Skeletal muscle tissue (tissue), 4 donors: ENCODE results near the gene SPTA1. TPM values are rescaled to one million over a fixed set of nuclear protein-coding genes. Genes with fewer than 3 reads are reported as not detected.
"Not testable (repeated sequence)": the region's sequence is repeated elsewhere in the genome, so short reads cannot be mapped to it uniquely, and the experiment has no call there.

Experiments
- H3K27ac ChIP-seq: one replicate; pipeline ENCODE4 v1.7.0; 2013; ENCODE audit warnings: mild to moderate bottlenecking, low read depth, low read length, inconsistent platforms
- H3K27me3 ChIP-seq, 3 donors: one replicate each; pipeline ENCODE4 v1.7.0; 2013; ENCODE audit warnings: low read length in 3 of 3; ENCODE audit not compliant: control insufficient read depth in 3 of 3, insufficient read depth in 3 of 3
- H3K36me3 ChIP-seq, 3 donors: one replicate each; pipeline ENCODE4 v1.7.0; 2013; ENCODE audit warnings: low read length in 3 of 3; ENCODE audit not compliant: control insufficient read depth in 3 of 3, insufficient read depth in 3 of 3
- H3K4me1 ChIP-seq, 3 donors: one replicate each; pipeline ENCODE4 v1.7.0; 2013; ENCODE audit warnings: low read length in 3 of 3, mild to moderate bottlenecking in 3 of 3; ENCODE audit not compliant: control insufficient read depth in 3 of 3, insufficient read depth in 3 of 3
- H3K4me3 ChIP-seq, 3 donors: one replicate each; pipeline ENCODE4 v1.7.0; 2013; ENCODE audit warnings: low read length in 3 of 3
- H3K9ac ChIP-seq, 3 donors: one replicate each; pipeline ENCODE4 v1.7.0; 2013; ENCODE audit warnings: low read length in 3 of 3, mild to moderate bottlenecking in 3 of 3, moderate library complexity in 2 of 3, low read depth in 1 of 3
- H3K9me3 ChIP-seq, 3 donors: one replicate each; pipeline ENCODE4 v1.7.0; 2013; ENCODE audit warnings: low read length in 3 of 3; ENCODE audit not compliant: control insufficient read depth in 3 of 3
- total RNA-seq: library from RNA; depleted of rRNA; stranded (reverse); fragments of >200 nt; gene quantifications from one replicate; pipeline ENCODE4 v1.2.3, GENCODE V29; 2014
- donor health status: Osteomylitis.

The SPTA1 gene
- total RNA-seq, 1 donor from 2014 or later = 4.7 TPM

- H3K4me3 ChIP-seq, H3K9me3 ChIP-seq: not testable (repeated sequence)
These were observed 1.8 kb upstream of the SPTA1 start for GRCh38 chr1:158688343-158688742.

GRCh38 chr1:158687037-158687436, 522 bp upstream of the SPTA1 start:
- H3K9ac ChIP-seq = no peak overlapping the region
- no peaks in the 10 kb centered on the region for H3K27me3 ChIP-seq
- H3K4me1 ChIP-seq = no peaks in the 10 kb centered on the region
- H3K9me3 ChIP-seq = no peaks in the 10 kb centered on the region
- no peaks in the 10 kb centered on the region for H3K36me3 ChIP-seq
- no peak overlapping the region for H3K4me3 ChIP-seq
- H3K27ac ChIP-seq = no peak overlapping the region

More at GRCh38 chr1:158688343-158688742, 1.8 kb upstream of the SPTA1 start:
- H3K27me3 ChIP-seq, H3K4me1 ChIP-seq, H3K27ac ChIP-seq, H3K9ac ChIP-seq, H3K36me3 ChIP-seq: not testable (repeated sequence)

- no peaks in the 10 kb centered on the region for H3K9me3 ChIP-seq
- H3K9ac ChIP-seq = no peak overlapping the region
- H3K4me3 ChIP-seq = no peak overlapping the region
- H3K4me1 ChIP-seq = no peaks in the 10 kb centered on the region
- H3K27me3 ChIP-seq = no peaks in the 10 kb centered on the region
- H3K27ac ChIP-seq = no peak overlapping the region
- no peaks in the 10 kb centered on the region for H3K36me3 ChIP-seq
These were observed 1.4 kb downstream of the SPTA1 start for GRCh38 chr1:158685085-158685484.

- no peak overlapping the region for H3K27ac ChIP-seq
- no peaks in the 10 kb centered on the region for H3K36me3 ChIP-seq
- H3K4me1 ChIP-seq = no peaks in the 10 kb centered on the region
- no peak overlapping the region for H3K9ac ChIP-seq
- H3K4me3 ChIP-seq = no peak overlapping the region
- H3K9me3 ChIP-seq = no peaks in the 10 kb centered on the region
- no peaks in the 10 kb centered on the region for H3K27me3 ChIP-seq
These were observed 4.9 kb downstream of the SPTA1 start for GRCh38 chr1:158681606-158682005.

- no peaks in the 10 kb centered on the region for H3K27me3 ChIP-seq
- no peak overlapping the region for H3K27ac ChIP-seq
- no peak overlapping the region for H3K4me3 ChIP-seq
- no peaks in the 10 kb centered on the region for H3K9me3 ChIP-seq
- no peaks in the 10 kb centered on the region for H3K36me3 ChIP-seq
- no peak overlapping the region for H3K9ac ChIP-seq
- H3K4me1 ChIP-seq = no peaks in the 10 kb centered on the region
These were observed 7.2 kb downstream of the SPTA1 start for GRCh38 chr1:158679289-158679688.

- Histone ChIP-seq H3K4me1 (no peaks in the 10 kb centered on the region), H3K36me3 (no peaks in the 10 kb centered on the region), H3K27me3 (no peaks in the 10 kb centered on the region), H3K9me3 (peaks cover 0 to 2% (median 0%) of the 10 kb centered on the region in 3 donors), H3K4me3 (no peak overlapping the region), H3K9ac (no peak overlapping the region), H3K27ac (no peak overlapping the region)
These were observed 10.8 kb downstream of the SPTA1 start for GRCh38 chr1:158675563-158676323.

GRCh38 chr1:158674302-158674701, 12.2 kb downstream of the SPTA1 start:
- no peaks in the 10 kb centered on the region for H3K36me3 ChIP-seq
- no peak overlapping the region for H3K27ac ChIP-seq
- H3K27me3 ChIP-seq = no peaks in the 10 kb centered on the region
- no peaks in the 10 kb centered on the region for H3K4me1 ChIP-seq
- no peak overlapping the region for H3K4me3 ChIP-seq
- no peak overlapping the region for H3K9ac ChIP-seq
- H3K9me3 ChIP-seq = peaks cover 0 to 2% (median 0%) of the 10 kb centered on the region in 3 donors

- H3K9me3 ChIP-seq = no peaks in the 10 kb centered on the region
- no peaks in the 10 kb centered on the region for H3K36me3 ChIP-seq
- no peaks in the 10 kb centered on the region for H3K27me3 ChIP-seq
- H3K4me3 ChIP-seq = no peak overlapping the region
- no peak overlapping the region for H3K27ac ChIP-seq
- no peaks in the 10 kb centered on the region for H3K4me1 ChIP-seq
- H3K9ac ChIP-seq = no peak overlapping the region
These were observed 20.5 kb downstream of the SPTA1 start for GRCh38 chr1:158666037-158666436.

GRCh38 chr1:158654571-158654970, 31.9 kb downstream of the SPTA1 start:
- Histone ChIP-seq H3K4me1 (no peaks in the 10 kb centered on the region), H3K27ac (no peak overlapping the region), H3K9me3 (no peaks in the 10 kb centered on the region), H3K9ac (no peak overlapping the region), H3K36me3 (no peaks in the 10 kb centered on the region), H3K27me3 (no peaks in the 10 kb centered on the region), H3K4me3 (no peak overlapping the region)

GRCh38 chr1:158654086-158654485, 32.4 kb downstream of the SPTA1 start:
- H3K9me3 ChIP-seq = no peaks in the 10 kb centered on the region
- no peaks in the 10 kb centered on the region for H3K4me1 ChIP-seq
- no peaks in the 10 kb centered on the region for H3K27me3 ChIP-seq
- no peak overlapping the region for H3K4me3 ChIP-seq
- no peak overlapping the region for H3K27ac ChIP-seq
- H3K36me3 ChIP-seq = no peaks in the 10 kb centered on the region
- H3K9ac ChIP-seq = no peak overlapping the region
